Neural progenitor cell (in vitro differentiated cells): ENCODE results near the gene DISC1.

Experiments
- CTCF ChIP-seq: fragments of 200-600 bp; sonication (generic); IDR thresholded peaks from 2 replicates; pipeline ENCODE4 v1.5.1; 2017; ENCODE audit warnings: antibody characterized with exemption, mild to moderate bottlenecking
- EZH2 ChIP-seq: fragments of 200-600 bp; sonication (generic); IDR thresholded peaks from 2 replicates; pipeline ENCODE4 v1.6.1; 2017; ENCODE audit warnings: antibody characterized with exemption, mild to moderate bottlenecking, moderate library complexity
- EZH2phosphoT487 ChIP-seq: fragments of 200-600 bp; sonication (generic); IDR thresholded peaks from 2 replicates; pipeline ENCODE4 v1.6.1; 2017; ENCODE audit warnings: antibody characterized with exemption

- TF ChIP-seq CTCF (no peak), EZH2 (no peak), EZH2phosphoT487 (no peak)
These were observed 30.2 kb upstream of the DISC1 start for GRCh38 chr1:231596337-231596791.
